Bladder microvascular endothelial cell (primary cell): ENCODE measurements around the gene FOXF2. TPM values are rescaled to one million over a fixed set of nuclear protein-coding genes. Genes with fewer than 3 reads are reported as not detected.

Source experiments
- total RNA-seq: library from RNA; depleted of rRNA; stranded (reverse); fragments of >200 nt; gene quantifications from 2 replicates; pipeline ENCODE4 v1.2.3, GENCODE V29; 2014

The FOXF2 gene
- not detected in 2 replicates for total RNA-seq

GRCh38 chr6:1389369-1390132 is at the start of gene FOXF2:
Gene FOXF2, plus strand, starts transcription at chr6:1389576. Its CDS starts 372 bp downstream, at chr6:1389948.

Other genes with a start within 250 kb of the FOXF2 start
- not detected in 2 replicates for gene FOXQ1, start 77.5 kb upstream of the FOXF2 start, total RNA-seq
- 3.2 and 6.9 TPM in 2 replicates for gene FOXC1, start 220.3 kb downstream of the FOXF2 start, total RNA-seq